ENCODE measurements around the gene RGS9BP. TPM values are rescaled to one million over a fixed set of nuclear protein-coding genes. Genes with fewer than 3 reads are reported as not detected.

Gene RGS9BP
- total and polyA plus RNA-seq, 4 donors, result 0.29 to 2.3 (median 0.42) TPM

- no peak overlapping the region for H3K27ac ChIP-seq (ENCODE audit: low read depth, low read length)
- H3K4me1 ChIP-seq (ENCODE audit: control insufficient read depth, insufficient read depth, low read length), result peaks cover 29% of the 10 kb centered on the region
- WGBS (ENCODE audit: insufficient coverage), result 10% methylated on average over 30 of the region's 33 CpGs
- no peak for DNase-seq (ENCODE audit: low read depth in 4 of 6, low spot score in 6 of 6)
- no peaks in the 10 kb centered on the region for H3K9me3 ChIP-seq (ENCODE audit: control insufficient read depth, insufficient read depth, low read length)
- no peak overlapping the region for H3K4me3 ChIP-seq (ENCODE audit: low read depth, low read length)
- peaks cover 23% of the 10 kb centered on the region for H3K27me3 ChIP-seq (ENCODE audit: control insufficient read depth, insufficient read depth, low read length)
- peaks cover 3% of the 10 kb centered on the region for H3K36me3 ChIP-seq (ENCODE audit: control insufficient read depth, insufficient read depth, low read length)
Observed at GRCh38 chr19:32676895-32677359, 1.3 kb downstream of the RGS9BP start.

DNA sequence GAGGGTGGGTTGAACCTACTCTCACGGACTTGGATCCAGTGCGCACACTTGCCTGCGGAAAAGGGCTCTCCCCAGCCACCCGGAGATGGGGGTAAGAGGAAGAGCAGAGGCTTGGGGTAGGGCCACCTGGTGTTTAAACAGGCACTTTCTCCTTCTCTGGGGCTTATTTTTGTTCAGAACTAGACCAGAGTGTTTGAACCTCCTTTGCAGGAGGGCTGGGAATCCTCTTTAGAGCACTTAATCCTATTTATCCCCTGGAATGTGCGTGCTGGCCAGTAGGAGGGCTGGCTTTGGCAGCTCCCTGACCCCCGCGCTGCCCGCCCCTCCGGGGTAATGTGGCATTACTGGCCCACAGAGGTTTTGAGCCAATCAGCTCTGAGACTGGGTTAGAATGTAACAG lies 2.0 kb downstream of the RGS9BP start:
- no peaks in the 10 kb centered on the region for H3K9me3 ChIP-seq (ENCODE audit: control insufficient read depth, insufficient read depth, low read length)
- WGBS (ENCODE audit: insufficient coverage), result 0% methylated on average over 1 of the region's 9 CpGs
- peaks cover 29% of the 10 kb centered on the region for H3K4me1 ChIP-seq (ENCODE audit: control insufficient read depth, insufficient read depth, low read length)
- H3K4me3 ChIP-seq (ENCODE audit: low read depth, low read length), result no peak overlapping the region
- no peaks in the 10 kb centered on the region for H3K36me3 ChIP-seq (ENCODE audit: control insufficient read depth, insufficient read depth, low read length)
- H3K27ac ChIP-seq (ENCODE audit: low read depth, low read length), result no peak overlapping the region
- H3K27me3 ChIP-seq (ENCODE audit: control insufficient read depth, insufficient read depth, low read length), result peaks cover 23% of the 10 kb centered on the region
- no peak for DNase-seq (ENCODE audit: low read depth in 4 of 6, low spot score in 6 of 6)

DNA sequence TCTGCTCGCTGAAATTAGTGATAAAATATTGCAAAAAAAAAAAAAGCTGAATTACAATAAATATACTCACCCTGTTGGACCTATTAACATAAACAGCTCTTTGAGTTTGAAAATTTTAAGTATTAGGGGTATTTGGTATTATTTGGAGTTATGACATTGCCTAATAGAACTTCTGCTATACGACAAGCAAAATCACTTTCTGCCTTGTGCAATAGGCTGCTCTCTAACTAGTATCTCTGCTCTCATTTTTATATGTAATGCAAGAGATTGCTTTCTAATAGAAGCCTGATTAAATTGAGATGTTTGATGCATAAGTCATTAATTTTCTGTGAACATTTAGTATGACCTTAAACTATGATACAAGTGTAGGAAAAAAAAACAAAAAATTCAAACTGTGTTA lies 5.3 kb downstream of the RGS9BP start:
- no peak overlapping the region for H3K27ac ChIP-seq (ENCODE audit: low read depth, low read length)
- DNase-seq (ENCODE audit: low read depth in 4 of 6, low spot score in 6 of 6), result no peak
- no peak overlapping the region for H3K4me3 ChIP-seq (ENCODE audit: low read depth, low read length)
- H3K4me1 ChIP-seq (ENCODE audit: control insufficient read depth, insufficient read depth, low read length), result peaks cover 9% of the 10 kb centered on the region
- no peaks in the 10 kb centered on the region for H3K9me3 ChIP-seq (ENCODE audit: control insufficient read depth, insufficient read depth, low read length)
- peaks cover 17% of the 10 kb centered on the region for H3K27me3 ChIP-seq (ENCODE audit: control insufficient read depth, insufficient read depth, low read length)
- no CpG with 5 or more reads among the region's 2 CpGs for WGBS (ENCODE audit: insufficient coverage)
- H3K36me3 ChIP-seq (ENCODE audit: control insufficient read depth, insufficient read depth, low read length), result no peaks in the 10 kb centered on the region

DNA sequence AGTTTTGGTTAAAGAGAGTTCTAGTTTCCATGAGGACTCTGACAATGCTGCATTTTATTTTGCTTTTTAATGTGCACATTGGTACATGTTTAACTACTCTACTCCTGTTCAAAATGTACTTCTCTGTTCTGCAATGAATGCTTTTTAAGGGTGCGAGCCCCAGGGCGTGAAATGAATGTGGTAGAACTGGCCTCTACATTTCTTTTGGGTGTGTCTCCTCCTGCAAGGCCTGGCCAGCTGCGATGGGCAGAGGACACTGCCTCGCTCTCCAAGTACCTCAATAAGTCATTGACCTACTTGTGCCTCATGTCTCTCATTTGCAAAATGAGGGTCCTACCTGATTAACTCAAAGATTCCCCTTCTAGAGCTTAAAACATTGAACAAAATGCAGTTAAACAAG lies 6.7 kb downstream of the RGS9BP start:
- no peaks in the 10 kb centered on the region for H3K36me3 ChIP-seq (ENCODE audit: control insufficient read depth, insufficient read depth, low read length)
- H3K4me1 ChIP-seq (ENCODE audit: control insufficient read depth, insufficient read depth, low read length), result no peaks in the 10 kb centered on the region
- H3K27ac ChIP-seq (ENCODE audit: low read depth, low read length), result no peak overlapping the region
- H3K9me3 ChIP-seq (ENCODE audit: control insufficient read depth, insufficient read depth, low read length), result no peaks in the 10 kb centered on the region
- no peak overlapping the region for H3K4me3 ChIP-seq (ENCODE audit: low read depth, low read length)
- WGBS (ENCODE audit: insufficient coverage), result 80% methylated on average over 2 of the region's 4 CpGs
- no peak for DNase-seq (ENCODE audit: low read depth in 4 of 6, low spot score in 6 of 6)
- H3K27me3 ChIP-seq (ENCODE audit: control insufficient read depth, insufficient read depth, low read length), result peaks cover 6% of the 10 kb centered on the region

GRCh38 chr19:32686847-32687475 lies 11.3 kb downstream of the RGS9BP start:
- H3K9me3 ChIP-seq (ENCODE audit: control insufficient read depth, insufficient read depth, low read length), result no peaks in the 10 kb centered on the region
- no peak overlapping the region for H3K27ac ChIP-seq (ENCODE audit: low read depth, low read length)
- DNase-seq (ENCODE audit: low read depth in 4 of 6, low spot score in 6 of 6), result no peak
- no peaks in the 10 kb centered on the region for H3K36me3 ChIP-seq (ENCODE audit: control insufficient read depth, insufficient read depth, low read length)
- WGBS (ENCODE audit: insufficient coverage), result 90% methylated on average over 5 of the region's 6 CpGs
- H3K27me3 ChIP-seq (ENCODE audit: control insufficient read depth, insufficient read depth, low read length), result no peaks in the 10 kb centered on the region
- H3K4me1 ChIP-seq (ENCODE audit: control insufficient read depth, insufficient read depth, low read length), result peaks cover 10% of the 10 kb centered on the region
- H3K4me3 ChIP-seq (ENCODE audit: low read depth, low read length), result no peak overlapping the region

DNA sequence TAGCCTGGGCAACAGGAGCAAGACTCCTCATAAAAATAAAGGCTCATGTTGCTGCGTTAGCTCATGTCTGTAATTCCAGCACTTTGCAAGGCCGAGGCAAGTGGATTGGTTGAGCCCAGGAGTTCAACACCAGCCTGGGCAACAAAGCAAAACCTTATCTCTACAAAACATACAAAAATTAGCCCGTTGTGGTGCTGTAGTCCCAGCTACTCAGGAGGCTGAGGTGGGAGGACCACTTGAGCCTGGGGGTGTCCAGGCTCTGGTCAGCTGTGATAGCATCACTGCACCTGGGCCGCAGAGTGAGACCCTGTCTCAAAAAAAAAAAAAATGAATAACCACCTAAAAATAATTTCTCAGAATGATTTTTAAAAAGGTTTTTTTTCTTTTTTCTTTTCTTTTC lies 12.0 kb downstream of the RGS9BP start:
- peaks cover 3% of the 10 kb centered on the region for H3K36me3 ChIP-seq (ENCODE audit: control insufficient read depth, insufficient read depth, low read length)

DNA sequence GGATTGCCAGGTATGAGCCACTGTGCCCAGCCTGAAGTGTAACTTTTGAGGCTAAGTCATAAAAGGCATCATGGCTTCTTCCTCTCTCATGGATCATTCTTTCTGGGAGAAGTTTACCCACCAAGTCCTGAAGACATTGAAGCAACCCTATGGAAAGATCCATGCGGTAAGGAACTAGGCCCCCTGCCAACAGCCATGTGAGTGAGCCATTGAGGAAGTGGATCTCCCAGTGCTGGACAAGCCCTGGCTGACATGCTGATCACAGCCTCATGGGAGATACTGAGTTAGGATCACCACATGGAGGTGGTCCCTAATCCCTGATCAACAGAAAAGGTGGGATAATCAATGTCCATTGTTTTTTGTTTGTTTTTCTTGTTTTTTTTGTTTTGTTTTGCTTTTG lies 12.7 kb downstream of the RGS9BP start:
- Histone ChIP-seq H3K4me3 (ENCODE audit: low read depth, low read length) (no peak overlapping the region), H3K36me3 (ENCODE audit: control insufficient read depth, insufficient read depth, low read length) (peaks cover 3% of the 10 kb centered on the region), H3K27me3 (ENCODE audit: control insufficient read depth, insufficient read depth, low read length) (no peaks in the 10 kb centered on the region), H3K9me3 (ENCODE audit: control insufficient read depth, insufficient read depth, low read length) (no peaks in the 10 kb centered on the region), H3K4me1 (ENCODE audit: control insufficient read depth, insufficient read depth, low read length) (peaks cover 21% of the 10 kb centered on the region), H3K27ac (ENCODE audit: low read depth, low read length) (no peak overlapping the region)
- 100% methylated on average over 1 of the region's 1 CpG for WGBS (ENCODE audit: insufficient coverage)
- DNase-seq (ENCODE audit: low read depth in 4 of 6, low spot score in 6 of 6), result no peak

More for the DNA sequence above, 12.0 kb downstream of the RGS9BP start:
- Histone ChIP-seq H3K27me3 (ENCODE audit: control insufficient read depth, insufficient read depth, low read length) (no peaks in the 10 kb centered on the region), H3K4me3 (ENCODE audit: low read depth, low read length) (no peak overlapping the region), H3K4me1 (ENCODE audit: control insufficient read depth, insufficient read depth, low read length) (peaks cover 15% of the 10 kb centered on the region), H3K9me3 (ENCODE audit: control insufficient read depth, insufficient read depth, low read length) (no peaks in the 10 kb centered on the region), H3K27ac (ENCODE audit: low read depth, low read length) (no peak overlapping the region)
- DNase-seq (ENCODE audit: low read depth in 4 of 6, low spot score in 6 of 6), result no peak
- WGBS (ENCODE audit: insufficient coverage), result 90% methylated on average over 2 of the region's 4 CpGs

- 3% methylated on average over 27 of the region's 32 CpGs for WGBS (ENCODE audit: insufficient coverage)
- DNase-seq (ENCODE audit: low read depth in 4 of 6, low spot score in 6 of 6), result peak in 5 of 6 donors; percentile 32 to 91 (median 54)
- H3K4me1 ChIP-seq (ENCODE audit: control insufficient read depth, insufficient read depth, low read length), result peaks cover 26% of the 10 kb centered on the region
- H3K27ac ChIP-seq (ENCODE audit: low read depth, low read length), result peak within 1 kb of the TSS; percentile 67
- H3K27me3 ChIP-seq (ENCODE audit: control insufficient read depth, insufficient read depth, low read length), result no peaks in the 10 kb centered on the region
- no peaks in the 10 kb centered on the region for H3K9me3 ChIP-seq (ENCODE audit: control insufficient read depth, insufficient read depth, low read length)
- H3K4me3 ChIP-seq (ENCODE audit: low read depth, low read length), result peak within 1 kb of the TSS; percentile 48
- H3K36me3 ChIP-seq (ENCODE audit: control insufficient read depth, insufficient read depth, low read length), result peaks cover 3% of the 10 kb centered on the region
Observed at GRCh38 chr19:32691291-32691951, 15.8 kb downstream of the RGS9BP start, which contains the start of gene NUDT19. Gene NUDT19 (plus strand): TSS chr19:32691821. CDS start chr19:32691961, 140 bp downstream.

GRCh38 chr19:32691952-32692726 lies 16.5 kb downstream of the RGS9BP start:
- Histone ChIP-seq H3K9me3 (ENCODE audit: control insufficient read depth, insufficient read depth, low read length) (no peaks in the 10 kb centered on the region), H3K4me3 (ENCODE audit: low read depth, low read length) (peak overlapping the region; percentile 48), H3K36me3 (ENCODE audit: control insufficient read depth, insufficient read depth, low read length) (peaks cover 3% of the 10 kb centered on the region), H3K27ac (ENCODE audit: low read depth, low read length) (peak overlapping the region; percentile 67), H3K27me3 (ENCODE audit: control insufficient read depth, insufficient read depth, low read length) (no peaks in the 10 kb centered on the region), H3K4me1 (ENCODE audit: control insufficient read depth, insufficient read depth, low read length) (peaks cover 26% of the 10 kb centered on the region)
- WGBS (ENCODE audit: insufficient coverage), result 11% methylated on average over 93 of the region's 93 CpGs
- DNase-seq (ENCODE audit: low read depth in 4 of 6, low spot score in 6 of 6), result peak in 4 of 6 donors; percentile 20 to 80 (median 52)

All from spinal cord (tissue), 10 donors.